ENCODE data around the gene B9D2. TPM values are rescaled to one million over a fixed set of nuclear protein-coding genes. Genes with fewer than 3 reads are reported as not detected.

B9D2 gene
- total RNA-seq, 1 experiment from 2014 or later, result 7.3 TPM

- H3K27ac ChIP-seq (ENCODE audit: low read depth, low read length), result peak within 1 kb of the TSS; percentile 65
Measured at GRCh38 chr19:41397086-41398049, 33.4 kb upstream of the B9D2 start, which contains the start of the genes BCKDHA and EXOSC5. BCKDHA (plus strand) TSS chr19:41397818; CDS start chr19:41397828, 10 bp downstream. EXOSC5 (minus strand) TSS chr19:41397359; CDS start chr19:41397328, 31 bp downstream.

GRCh38 chr19:41395355-41395754 is 31.4 kb upstream of the B9D2 start:
- POLR2A ChIA-PET, result no interaction called here
- RAD21 ChIA-PET (ENCODE audit: low non-redundant PET in 1 of 2, low total read pairs in 2 of 2, uncharacterized antibody in 2 of 2, unreplicated experiment in 2 of 2), result no interaction called here

More at GRCh38 chr19:41397086-41398049, 33.4 kb upstream of the B9D2 start, which contains the start of the genes BCKDHA and EXOSC5:
- Histone ChIP-seq H3K4me1 (ENCODE audit: control insufficient read depth in 1 of 2, insufficient read depth in 2 of 2, low read length in 2 of 2) (peaks cover 12 to 21% of the 10 kb centered on the region in 2 experiments), H3K4me3 (replicated peaks in 1 of 2; ENCODE audit: low read depth in 1 of 2, low read length in 2 of 2) (peak within 1 kb of the TSS; percentile 60 to 93), H3K27me3 (ENCODE audit: insufficient read depth, low read length) (no peaks in the 10 kb centered on the region), H3K79me2 (ENCODE audit: insufficient read depth, low read length) (peaks cover 42% of the 10 kb centered on the region), H3K36me3 (ENCODE audit: control insufficient read depth in 1 of 2, insufficient read depth in 2 of 2, low read length in 2 of 2) (no peaks in the 10 kb centered on the region), H4K20me1 (ENCODE audit: insufficient read depth) (no peaks in the 10 kb centered on the region), H3K9me3 (ENCODE audit: control insufficient read depth in 1 of 2, insufficient read depth in 1 of 2, low read depth in 1 of 2, low read length in 2 of 2) (no peaks in the 10 kb centered on the region), H2AFZ (ENCODE audit: low read depth, low read length, poor library complexity, severe bottlenecking) (no peak within 1 kb of the TSS), H3K9ac (ENCODE audit: low read length) (peak within 1 kb of the TSS; percentile 92), H3K4me2 (ENCODE audit: low read length) (peak within 1 kb of the TSS; percentile 83), H3K9me2 (ENCODE audit: insufficient read depth) (no peaks in the 10 kb centered on the region)
- POLR2A ChIA-PET, result no interaction called here
- BruUV-seq (replicated peaks), result TSS peak; percentile 74
- CTCF ChIA-PET, result no interaction called here
- intact Hi-C loops (cut with micrococcal nuclease), result loop anchor here (1.0 kb wide), 1 partner anchor 42 kb away; the partner anchor contains the start of gene DMAC2
- no peak for TF ChIP-seq FOSL1 (IDR thresholded peaks at IDR 0.05; ENCODE audit: low read depth)
- TF ChIP-seq ZFX (IDR thresholded peaks at IDR 0.05), result no peak
- TF ChIP-seq MAX (IDR thresholded peaks at IDR 0.05), result peak; percentile 100
- TF ChIP-seq SRF (IDR thresholded peaks at IDR 0.05; ENCODE audit: low read depth), result no peak
- no peak for TF ChIP-seq RAD21 (IDR thresholded peaks at IDR 0.05; ENCODE audit: low read depth)
- peak; percentile 84 for TF ChIP-seq SP1 (IDR thresholded peaks at IDR 0.05; ENCODE audit: low read depth)
- TF ChIP-seq SIN3A (IDR thresholded peaks at IDR 0.05; ENCODE audit: low read depth), result peak; percentile 99
- no peak for TF ChIP-seq CEBPB (IDR thresholded peaks at IDR 0.05; ENCODE audit: low read depth)
- TF ChIP-seq EGR1 (IDR thresholded peaks at IDR 0.05; ENCODE audit: low read depth), result no peak
- TF ChIP-seq YY1 (IDR thresholded peaks at IDR 0.05; ENCODE audit: extremely low read depth, insufficient replicate concordance, low read depth, low read length), result peak; percentile 95
- TF ChIP-seq ELF1 (IDR thresholded peaks at IDR 0.05; ENCODE audit: borderline replicate concordance, low read depth), result peak; percentile 52; the same call in 1 of the 2 replicates
- no peak for TF ChIP-seq ZNF274 (IDR thresholded peaks at IDR 0.05; ENCODE audit: low read depth, low read length)
- TF ChIP-seq POLR2AphosphoS5 (IDR thresholded peaks at IDR 0.05; ENCODE audit: low read depth, low read length), result peak; percentile 83
- ATAC-seq, result peak; percentile 96
- DNase-seq (ENCODE audit: low read depth, low spot score), result peak; percentile 100
- RAD21 ChIA-PET (ENCODE audit: low non-redundant PET in 1 of 2, low total read pairs in 2 of 2, uncharacterized antibody in 2 of 2, unreplicated experiment in 2 of 2), result no interaction called here

More at GRCh38 chr19:41395355-41395754, 31.4 kb upstream of the B9D2 start:
- no peak for TF ChIP-seq SIN3A (IDR thresholded peaks at IDR 0.05; ENCODE audit: low read depth)
- Histone ChIP-seq H2AFZ (ENCODE audit: low read depth, low read length, poor library complexity, severe bottlenecking) (no peak overlapping the region), H3K36me3 (ENCODE audit: control insufficient read depth in 1 of 2, insufficient read depth in 2 of 2, low read length in 2 of 2) (peaks cover 3 to 14% of the 10 kb centered on the region in 2 experiments; a peak in 3 of 4 replicates), H3K9me2 (ENCODE audit: insufficient read depth) (no peaks in the 10 kb centered on the region), H3K27me3 (ENCODE audit: insufficient read depth, low read length) (no peaks in the 10 kb centered on the region), H4K20me1 (ENCODE audit: insufficient read depth) (no peaks in the 10 kb centered on the region), H3K27ac (ENCODE audit: low read depth, low read length) (no peak overlapping the region), H3K79me2 (ENCODE audit: insufficient read depth, low read length) (peaks cover 42% of the 10 kb centered on the region), H3K9ac (ENCODE audit: low read length) (no peak overlapping the region), H3K4me2 (ENCODE audit: low read length) (peak overlapping the region; percentile 83; the same call in 1 of the 2 replicates), H3K9me3 (ENCODE audit: control insufficient read depth in 1 of 2, insufficient read depth in 1 of 2, low read depth in 1 of 2, low read length in 2 of 2) (no peaks in the 10 kb centered on the region), H3K4me1 (ENCODE audit: control insufficient read depth in 1 of 2, insufficient read depth in 2 of 2, low read length in 2 of 2) (peaks cover 12 to 21% of the 10 kb centered on the region in 2 experiments), H3K4me3 (replicated peaks in 1 of 2; ENCODE audit: low read depth in 1 of 2, low read length in 2 of 2) (no peak overlapping the region)
- intact Hi-C loops (cut with micrococcal nuclease), result no loop called here
- CTCF ChIA-PET, result no interaction called here
- no peak for ATAC-seq
- no TSS peak for BruUV-seq (replicated peaks)
- no peak for DNase-seq (ENCODE audit: low read depth, low spot score)
